Natural killer cell (primary cell): ENCODE data around the gene TFCP2L1. TPM values are rescaled to one million over a fixed set of nuclear protein-coding genes. Genes with fewer than 3 reads are reported as not detected.

Experiments used
- ATAC-seq, 3 donors: fragments of 150-1000 bp in 2 of 3; fragments of 200-7000 bp in 1 of 3; cut with Tn5 transposase; 1 replicate in 1 of 3; 2 replicates in 2 of 3; pipeline ENCODE4 v1.10.0; 2021; ENCODE audit warnings: mild to moderate bottlenecking in 2 of 3, moderate library complexity in 2 of 3
- DNase-seq, 2 donors: peaks; one replicate each; pipeline versions ENCODE4 v3.0.0 to v3.0.0-alpha.2; 2013 to 2021; ENCODE audit warnings: mixed read lengths in 1 of 2
- H3K27ac ChIP-seq: one replicate; pipeline ENCODE4 v1.5.1; 2013; ENCODE audit warnings: mild to moderate bottlenecking, low read length
- H3K27me3 ChIP-seq: one replicate; pipeline ENCODE4 v1.6.1; 2013; ENCODE audit warnings: low read length; ENCODE audit not compliant: control insufficient read depth, insufficient read depth
- H3K36me3 ChIP-seq: one replicate; pipeline ENCODE4 v1.6.1; 2013; ENCODE audit warnings: low read length; ENCODE audit not compliant: control insufficient read depth, insufficient read depth
- H3K4me1 ChIP-seq: one replicate; pipeline ENCODE4 v1.6.1; 2013; ENCODE audit warnings: low read length; ENCODE audit not compliant: control insufficient read depth, insufficient read depth
- H3K4me3 ChIP-seq: one replicate; pipeline ENCODE4 v1.5.1; 2013; ENCODE audit warnings: low read length
- H3K9me3 ChIP-seq: one replicate; pipeline ENCODE4 v1.6.1; 2013; ENCODE audit warnings: low read length; ENCODE audit not compliant: control insufficient read depth, insufficient read depth
- H3K27ac Mint-ChIP-seq, 2 donors: one replicate each; pipeline ENCODE4 v1.8.0; 2022; ENCODE audit warnings: mild to moderate bottlenecking in 2 of 2, mixed read lengths in 2 of 2, moderate library complexity in 1 of 2
- H3K27me3 Mint-ChIP-seq, 2 donors: one replicate each; pipeline ENCODE4 v1.8.0; 2022; ENCODE audit warnings: low read depth in 2 of 2, mixed read lengths in 2 of 2
- H3K36me3 Mint-ChIP-seq: one replicate; pipeline ENCODE4 v1.8.0; 2022; ENCODE audit warnings: mixed read lengths
- H3K4me1 Mint-ChIP-seq, 2 donors: one replicate each; pipeline ENCODE4 v1.8.0; 2022; ENCODE audit warnings: mixed read lengths in 2 of 2
- H3K4me3 Mint-ChIP-seq: one replicate; pipeline ENCODE4 v1.8.0; 2022; ENCODE audit warnings: mild to moderate bottlenecking, moderate library complexity, mixed read lengths
- H3K9me3 Mint-ChIP-seq, 2 donors: one replicate each; pipeline ENCODE4 v1.8.0; 2022; ENCODE audit warnings: mixed read lengths in 2 of 2
- CTCF ChIP-seq: fragments of 200-600 bp; IDR thresholded peaks from one replicate; pipeline ENCODE4 v1.8.0; 2022; ENCODE audit warnings: antibody characterized with exemption
- WGBS: methylation state at CpG from one replicate; pipeline ENCODE4 v1.1.7; 2013; ENCODE audit warnings: missing lambda C conversion rate; ENCODE audit not compliant: insufficient coverage; 5-methylcytosine and 5-hydroxymethylcytosine counted together
- intact Hi-C: fragments of 100-400 bp; cut with micrococcal nuclease; formaldehyde crosslinking; loops from one replicate; pipeline ENCODE4 v1.14.2; 2022
- total RNA-seq, 4 donors: library from RNA; stranded (reverse); fragments of 120-200 nt in 1 of 4; gene quantifications; one replicate each; pipeline versions ENCODE4 v1.2.3 to v1.2.4, GENCODE V29; 2013 to 2022

TFCP2L1 gene
- total RNA-seq, 3 donors from 2014 or later (not counting 1 experiment from before 2014, with no cell fraction given), result 0.72 to 1.8 (median 0.85) TPM

- no peak overlapping the region for H3K4me3 ChIP-seq
- H3K27me3 ChIP-seq, result no peaks in the 10 kb centered on the region
- DNase-seq (no peak), ATAC-seq (no peak)
- no peaks in the 10 kb centered on the region for H3K27me3 Mint-ChIP-seq
- no peaks in the 10 kb centered on the region for H3K9me3 Mint-ChIP-seq
- TF ChIP-seq CTCF, result no peak
- H3K27ac Mint-ChIP-seq, result no peak overlapping the region
- no peaks in the 10 kb centered on the region for H3K4me1 ChIP-seq
- H3K36me3 Mint-ChIP-seq, result no peaks in the 10 kb centered on the region
- H3K9me3 ChIP-seq, result no peaks in the 10 kb centered on the region
- H3K36me3 ChIP-seq, result no peaks in the 10 kb centered on the region
- 83% methylated on average over 16 of the region's 16 CpGs for WGBS
- no peaks in the 10 kb centered on the region for H3K4me1 Mint-ChIP-seq
- no peak overlapping the region for H3K27ac ChIP-seq
- intact Hi-C loops, result no loop called here
- H3K4me3 Mint-ChIP-seq, result no peak overlapping the region
Observed at GRCh38 chr2:121242175-121242875, 42.7 kb downstream of the TFCP2L1 start.

- Histone ChIP-seq H3K4me3 (no peak overlapping the region), H3K27ac (no peak overlapping the region), H3K27me3 (no peaks in the 10 kb centered on the region), H3K36me3 (no peaks in the 10 kb centered on the region), H3K4me1 (no peaks in the 10 kb centered on the region), H3K9me3 (no peaks in the 10 kb centered on the region)
- no peak for DNase-seq
- no peak for TF ChIP-seq CTCF
- H3K9me3 Mint-ChIP-seq, result no peaks in the 10 kb centered on the region
- 73% methylated on average over 3 of the region's 3 CpGs for WGBS
- intact Hi-C loops, result no loop called here
- H3K27me3 Mint-ChIP-seq, result peaks cover 0 to 2% of the 10 kb centered on the region in 2 donors
- no peak for ATAC-seq
- no peak overlapping the region for H3K27ac Mint-ChIP-seq
- H3K36me3 Mint-ChIP-seq, result no peaks in the 10 kb centered on the region
- no peak overlapping the region for H3K4me3 Mint-ChIP-seq
- no peaks in the 10 kb centered on the region for H3K4me1 Mint-ChIP-seq
Observed at GRCh38 chr2:121241466-121241865, 43.5 kb downstream of the TFCP2L1 start.

GRCh38 chr2:121240436-121240835 lies 44.6 kb downstream of the TFCP2L1 start:
- WGBS, result 85% methylated on average over 6 of the region's 6 CpGs
- no peak overlapping the region for H3K4me3 Mint-ChIP-seq
- DNase-seq, result no peak
- Histone ChIP-seq H3K4me1 (no peaks in the 10 kb centered on the region), H3K27me3 (no peaks in the 10 kb centered on the region), H3K36me3 (no peaks in the 10 kb centered on the region), H3K27ac (no peak overlapping the region), H3K4me3 (no peak overlapping the region), H3K9me3 (no peaks in the 10 kb centered on the region)
- ATAC-seq, result no peak
- intact Hi-C loops, result no loop called here
- no peaks in the 10 kb centered on the region for H3K9me3 Mint-ChIP-seq
- H3K27me3 Mint-ChIP-seq, result peaks cover 0 to 2% of the 10 kb centered on the region in 2 donors
- H3K36me3 Mint-ChIP-seq, result no peaks in the 10 kb centered on the region
- no peak overlapping the region for H3K27ac Mint-ChIP-seq
- no peak for TF ChIP-seq CTCF
- no peaks in the 10 kb centered on the region for H3K4me1 Mint-ChIP-seq

- Mint-ChIP-seq H3K27me3 (peaks cover 0 to 2% of the 10 kb centered on the region in 2 donors), H3K9me3 (no peaks in the 10 kb centered on the region), H3K4me3 (no peak overlapping the region), H3K4me1 (no peaks in the 10 kb centered on the region), H3K27ac (no peak overlapping the region), H3K36me3 (no peaks in the 10 kb centered on the region)
- no peak overlapping the region for H3K27ac ChIP-seq
- no peaks in the 10 kb centered on the region for H3K9me3 ChIP-seq
- ATAC-seq (no peak), DNase-seq (no peak)
- no peak overlapping the region for H3K4me3 ChIP-seq
- H3K27me3 ChIP-seq, result no peaks in the 10 kb centered on the region
- no peak for TF ChIP-seq CTCF
- H3K4me1 ChIP-seq, result no peaks in the 10 kb centered on the region
- H3K36me3 ChIP-seq, result no peaks in the 10 kb centered on the region
- 69% methylated on average over 5 of the region's 5 CpGs for WGBS
- intact Hi-C loops, result no loop called here
Observed at GRCh38 chr2:121239969-121240368, 45.0 kb downstream of the TFCP2L1 start.
